Measurements from ENCODE around the gene EIF4E2.

DNA sequence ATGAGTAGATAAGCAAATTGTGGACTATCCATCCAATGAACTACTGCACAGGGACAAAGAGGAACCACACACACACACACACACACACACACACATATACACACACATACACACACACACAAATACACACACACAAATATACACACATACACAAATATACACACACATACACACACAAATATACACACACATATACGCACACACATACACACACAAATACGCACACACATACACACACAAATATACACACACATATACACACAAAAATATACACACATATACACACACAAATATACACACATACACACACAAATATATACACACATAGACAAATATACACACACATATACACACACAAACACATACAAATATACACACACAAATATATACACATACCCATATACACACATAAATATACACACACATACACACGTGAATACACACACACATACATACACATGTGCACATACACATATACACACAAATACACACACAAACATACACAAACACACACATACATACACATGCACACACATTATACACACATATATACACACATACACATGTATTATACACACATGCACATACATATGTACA is 63.1 kb downstream of the EIF4E2 start:
- TF ChIP-seq, protein P1, sequence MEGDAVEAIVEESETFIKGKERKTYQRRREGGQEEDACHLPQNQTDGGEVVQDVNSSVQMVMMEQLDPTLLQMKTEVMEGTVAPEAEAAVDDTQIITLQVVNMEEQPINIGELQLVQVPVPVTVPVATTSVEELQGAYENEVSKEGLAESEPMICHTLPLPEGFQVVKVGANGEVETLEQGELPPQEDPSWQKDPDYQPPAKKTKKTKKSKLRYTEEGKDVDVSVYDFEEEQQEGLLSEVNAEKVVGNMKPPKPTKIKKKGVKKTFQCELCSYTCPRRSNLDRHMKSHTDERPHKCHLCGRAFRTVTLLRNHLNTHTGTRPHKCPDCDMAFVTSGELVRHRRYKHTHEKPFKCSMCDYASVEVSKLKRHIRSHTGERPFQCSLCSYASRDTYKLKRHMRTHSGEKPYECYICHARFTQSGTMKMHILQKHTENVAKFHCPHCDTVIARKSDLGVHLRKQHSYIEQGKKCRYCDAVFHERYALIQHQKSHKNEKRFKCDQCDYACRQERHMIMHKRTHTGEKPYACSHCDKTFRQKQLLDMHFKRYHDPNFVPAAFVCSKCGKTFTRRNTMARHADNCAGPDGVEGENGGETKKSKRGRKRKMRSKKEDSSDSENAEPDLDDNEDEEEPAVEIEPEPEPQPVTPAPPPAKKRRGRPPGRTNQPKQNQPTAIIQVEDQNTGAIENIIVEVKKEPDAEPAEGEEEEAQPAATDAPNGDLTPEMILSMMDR (IDR thresholded peaks at IDR 0.05; ENCODE audit: low read length), result no peak
- TF ChIP-seq EZH2 (optimal IDR thresholded peaks at IDR 0.05; ENCODE audit: low read depth, low read length), result no peak
